Inflammatory macrophage treated with lipopolysaccharide for 1 hour (primary cell): Measurements from ENCODE around the gene RFX2.
"Not testable (repeated sequence)": the region's sequence is repeated elsewhere in the genome, so short reads cannot be mapped to it uniquely, and the experiment has no call there.

Experiments
- DNase-seq, 2 donors: peaks; one replicate each; pipeline ENCODE4 v3.0.0-alpha.2; 2020 to 2022

The RFX2 gene

DNA sequence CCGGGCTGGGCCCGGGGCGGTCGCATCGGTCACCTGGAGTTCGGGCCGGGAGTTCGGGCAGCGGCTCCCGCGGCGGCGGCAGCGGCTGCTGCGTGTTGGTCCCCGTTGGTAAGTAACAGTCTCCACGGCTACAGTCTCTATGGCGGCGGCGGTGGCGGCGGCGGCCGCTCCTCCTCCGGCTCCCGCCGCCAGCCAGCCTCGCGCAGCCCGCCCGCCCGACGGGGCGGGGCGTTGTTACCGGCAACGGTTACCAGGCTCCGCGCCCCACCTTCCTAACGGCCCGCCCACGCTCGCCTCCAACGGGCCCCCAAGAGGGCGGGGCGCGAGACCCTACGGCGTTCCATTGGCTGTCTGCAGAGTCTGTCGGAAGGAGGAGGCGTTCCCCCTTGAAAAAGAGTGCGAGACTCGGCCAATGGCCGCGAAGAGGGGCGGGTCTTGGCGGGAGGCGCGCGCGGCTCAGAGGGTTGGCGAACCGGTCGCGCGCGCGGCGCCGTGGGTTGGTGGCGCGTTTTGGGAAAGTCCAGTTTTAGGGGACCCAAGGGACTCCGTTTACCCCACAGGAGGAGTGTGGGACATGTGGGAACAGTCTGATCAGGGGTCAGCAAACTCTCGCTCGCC is at the start of gene RFX2:
Gene RFX2 (minus strand): TSS at position 141 of the 618 bp plus-strand sequence. CDS start 63,004 bp downstream, outside the sequence.
- peak; percentile 100 for DNase-seq

DNA sequence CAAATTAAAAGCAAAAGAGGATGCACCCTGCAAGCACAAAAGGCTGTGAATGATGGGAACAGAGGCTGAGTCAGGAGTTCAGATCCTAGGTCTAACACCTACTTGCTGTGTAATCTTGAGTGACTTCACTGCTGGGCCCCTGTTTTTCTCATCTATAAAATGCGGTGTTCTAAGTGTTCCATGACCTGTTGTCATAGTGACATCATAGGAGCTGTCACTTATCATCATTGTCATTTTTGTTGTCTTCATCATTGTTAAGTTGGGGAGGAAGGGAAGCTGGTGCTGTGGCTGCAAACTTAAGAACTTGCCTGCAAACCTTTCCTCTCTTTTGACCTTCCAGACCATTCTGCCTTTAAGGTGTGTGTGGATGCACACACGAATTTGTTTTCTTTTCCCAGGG is 45.7 kb upstream of the RFX2 start:
- no peak for DNase-seq

DNA sequence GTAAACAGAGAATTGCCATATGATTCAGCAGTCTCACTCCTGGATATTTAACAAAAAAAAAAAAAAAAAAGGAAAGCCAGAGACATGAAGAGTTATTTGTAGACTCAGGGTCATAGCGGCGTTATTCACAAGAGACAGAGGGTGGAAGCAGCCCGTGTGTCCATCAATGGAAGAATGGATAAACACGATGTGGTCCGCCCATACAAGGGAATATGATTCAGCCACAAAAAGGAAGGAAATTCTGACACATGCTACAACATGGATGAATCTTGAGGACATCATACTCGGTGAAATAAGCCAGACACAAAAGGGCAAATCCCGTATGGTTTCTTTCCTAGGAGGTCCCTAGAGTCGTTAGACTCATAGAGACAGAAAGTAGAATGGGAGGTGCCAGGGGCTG is 40.0 kb upstream of the RFX2 start:
- no peak for DNase-seq

DNA sequence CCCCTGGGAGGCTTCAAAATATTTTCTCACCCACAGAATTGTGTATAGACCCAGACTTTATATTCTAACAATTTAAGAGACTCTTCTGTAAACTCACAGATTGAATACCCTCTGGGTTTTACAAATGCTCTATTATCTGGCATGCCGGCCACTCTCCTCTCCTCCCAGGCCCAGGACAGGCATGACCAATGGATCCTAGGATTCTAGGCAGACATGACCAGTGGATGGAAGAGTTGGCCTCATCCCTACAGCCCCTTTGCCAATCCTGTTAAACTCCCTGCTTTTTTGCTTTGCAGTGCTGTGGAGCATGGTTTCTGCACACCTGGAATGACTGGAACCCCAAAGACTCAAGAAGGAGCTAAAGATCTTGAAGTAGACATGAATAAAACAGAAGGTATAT is 30.9 kb upstream of the RFX2 start:
- DNase-seq = no peak

DNA sequence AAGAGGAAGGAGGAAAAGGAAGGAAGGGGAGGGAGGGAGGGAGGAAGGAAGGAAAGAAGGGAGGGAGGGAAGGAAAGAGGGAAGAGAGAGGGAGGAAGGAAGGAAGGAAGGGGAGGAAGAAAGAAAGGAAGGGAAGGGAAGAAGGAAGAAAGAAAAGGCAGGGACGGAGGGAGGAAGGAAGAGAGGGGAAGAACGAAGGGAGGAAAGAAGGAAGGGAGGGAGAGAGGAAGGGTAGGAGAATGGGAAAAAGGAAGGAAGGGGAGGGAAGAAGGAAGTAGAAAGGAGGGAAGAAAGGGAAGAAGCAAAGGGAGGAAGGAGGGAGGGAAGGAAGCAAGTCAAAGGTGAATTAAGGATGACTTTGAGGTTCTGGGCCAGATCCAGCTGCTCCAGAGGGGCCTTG is 28.2 kb upstream of the RFX2 start:
- no peak for DNase-seq

DNA sequence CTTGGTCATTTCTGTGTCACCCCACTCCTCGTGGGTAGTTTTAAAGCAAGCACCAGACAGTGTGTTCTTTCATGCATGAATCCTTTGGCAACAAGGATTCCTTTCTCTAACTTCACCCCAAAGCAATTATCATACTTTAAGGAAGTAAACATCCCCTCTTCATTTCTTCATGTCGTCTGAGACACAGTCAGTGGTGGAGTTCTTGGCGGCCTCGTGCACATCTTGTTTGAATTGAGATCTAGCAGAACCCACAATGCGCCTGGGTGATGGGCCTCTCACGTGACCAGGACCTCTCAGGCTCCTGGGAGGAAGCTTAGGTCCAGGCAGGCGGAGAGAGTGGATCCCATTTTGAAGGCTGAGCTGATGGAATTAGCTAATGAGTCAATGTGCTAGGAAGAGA is 27.8 kb upstream of the RFX2 start:
- no peak for DNase-seq

DNA sequence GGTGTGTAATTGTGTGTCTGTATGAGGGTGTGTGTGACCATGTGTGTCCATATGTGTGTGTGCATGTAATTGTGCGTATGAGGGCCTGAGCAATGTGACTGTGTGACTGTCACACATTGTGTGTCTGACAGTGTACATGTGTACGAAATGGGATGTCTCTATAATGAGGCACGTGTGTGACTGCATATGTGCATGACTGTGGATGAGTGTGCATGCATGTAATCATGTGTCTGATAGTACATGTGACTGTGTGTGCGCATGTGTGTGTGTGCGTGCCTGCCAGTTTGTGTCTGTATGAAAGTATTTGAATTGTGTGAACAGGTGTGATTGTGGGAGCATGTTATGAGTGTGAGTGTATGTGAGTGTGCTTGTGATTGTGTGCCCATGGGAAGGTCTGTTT is 22.9 kb upstream of the RFX2 start:
- DNase-seq = no peak

DNA sequence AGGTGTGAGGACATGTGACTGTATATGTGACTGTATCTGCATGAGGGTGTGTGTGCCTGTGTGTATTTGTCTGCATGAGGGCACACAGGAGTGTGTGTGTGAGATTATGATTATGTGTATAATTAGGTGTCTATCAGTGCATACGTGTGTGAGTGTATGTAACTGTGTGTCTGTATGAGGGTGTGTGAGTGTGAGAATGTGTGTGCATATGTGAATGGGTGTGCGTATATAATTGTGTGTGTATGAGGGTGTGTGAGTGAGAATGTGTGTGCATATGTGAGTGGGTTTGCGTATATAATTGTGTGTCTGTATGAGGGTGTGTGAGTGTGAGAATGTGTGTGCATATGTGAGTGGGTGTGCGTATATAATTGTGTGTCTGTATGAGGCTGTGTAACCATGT is 22.2 kb upstream of the RFX2 start:
- DNase-seq = no peak

DNA sequence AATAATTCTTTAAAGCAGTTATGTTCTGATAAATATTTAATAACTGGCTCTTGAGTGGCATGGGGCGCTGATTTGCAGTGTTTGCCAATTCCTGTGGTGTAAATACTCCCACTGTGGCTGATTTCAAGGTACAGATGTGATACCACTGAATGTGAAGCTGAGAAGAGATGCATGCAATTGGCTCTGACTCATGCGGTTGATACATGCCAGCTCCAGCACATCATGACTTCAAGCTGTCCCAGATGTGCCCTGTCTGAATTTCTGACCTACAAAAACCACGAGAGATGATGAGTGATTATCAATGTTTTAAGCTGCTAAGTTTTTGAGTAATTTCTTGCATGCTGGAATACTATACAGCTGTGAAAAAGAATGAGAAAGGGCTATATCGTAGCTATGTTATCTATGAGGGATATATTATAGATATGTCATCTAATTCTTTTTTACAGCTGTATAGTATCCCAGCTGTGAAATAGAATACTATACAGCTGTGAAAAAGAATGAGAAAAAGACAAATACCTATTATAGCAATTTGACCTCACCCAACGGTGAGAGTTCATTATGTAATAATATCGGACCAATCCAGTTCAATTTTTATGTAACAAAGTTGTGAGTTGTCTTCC is 17.5 kb upstream of the RFX2 start:
- no peak for DNase-seq

DNA sequence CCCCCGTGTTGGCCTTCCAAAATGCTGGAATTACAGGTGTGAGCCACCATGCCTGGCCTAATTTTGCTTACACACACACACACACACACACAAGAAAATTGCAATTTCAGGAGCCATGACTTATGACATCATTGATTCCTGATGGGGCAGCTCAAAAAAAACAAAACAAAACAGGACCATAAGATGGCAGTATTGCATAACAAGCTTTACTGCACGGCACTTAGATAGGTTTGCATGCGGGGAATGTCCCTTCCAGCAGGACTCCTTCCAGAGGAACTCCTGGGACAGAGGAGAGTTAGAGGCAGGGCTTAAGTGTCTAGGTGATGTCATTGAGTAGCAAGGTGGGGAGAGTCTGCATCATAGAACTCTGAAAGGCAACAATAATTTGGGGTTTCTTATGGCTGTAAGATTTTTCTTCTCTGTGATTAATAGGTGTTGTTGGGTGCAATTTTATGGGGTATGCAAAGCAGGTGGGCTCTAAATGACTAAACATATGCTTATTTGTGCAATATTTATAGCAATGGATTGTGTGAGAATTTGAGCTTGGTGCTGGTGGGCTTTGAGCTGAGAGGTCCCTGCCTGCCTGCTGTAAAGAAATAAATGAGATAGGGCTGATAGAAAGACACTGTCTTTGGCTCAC is 16.2 kb upstream of the RFX2 start:
- DNase-seq = peak; percentile 75 to 82

DNA sequence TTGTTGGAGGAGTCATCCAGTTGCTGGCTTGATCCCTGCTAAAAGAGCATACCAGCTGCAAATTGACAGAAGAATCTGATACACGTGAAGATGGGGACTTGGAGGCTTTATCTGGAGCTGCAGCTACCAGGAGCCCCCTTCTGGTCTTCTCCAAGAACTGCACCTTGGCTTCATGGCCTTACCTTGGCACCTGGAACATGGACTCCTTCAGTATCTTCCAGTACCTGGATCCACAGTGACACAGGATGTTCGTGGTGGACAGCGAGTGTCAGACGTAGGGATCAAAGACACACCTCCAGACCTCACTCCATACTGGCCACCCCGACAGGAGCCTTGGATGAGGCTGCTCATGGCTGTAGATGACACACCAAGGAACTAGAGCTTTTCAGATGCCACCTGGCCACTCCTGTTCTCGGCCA is 15.3 kb upstream of the RFX2 start:
- DNase-seq = peak; percentile 55 to 80

DNA sequence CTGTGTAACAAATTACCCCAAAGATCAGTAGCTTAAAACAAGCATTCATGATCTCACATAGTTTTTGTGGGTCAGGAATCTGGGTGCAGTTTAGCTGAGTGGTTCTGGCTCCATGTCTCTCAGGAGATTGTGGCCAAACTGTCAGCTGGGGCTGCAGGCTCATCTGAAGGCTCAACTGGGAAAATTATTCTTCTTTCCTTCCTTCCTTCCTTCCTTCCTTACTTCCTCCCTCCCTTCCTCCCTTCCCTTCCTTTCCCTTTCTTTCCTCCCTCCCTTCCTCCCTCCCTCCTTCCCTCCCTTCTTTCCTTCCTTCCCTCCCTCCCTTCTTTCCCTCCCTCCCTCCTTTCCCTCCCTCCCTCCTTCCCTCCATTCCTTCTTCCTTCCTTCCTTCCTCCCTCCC is 8.7 kb upstream of the RFX2 start:
- no peak for DNase-seq

DNA sequence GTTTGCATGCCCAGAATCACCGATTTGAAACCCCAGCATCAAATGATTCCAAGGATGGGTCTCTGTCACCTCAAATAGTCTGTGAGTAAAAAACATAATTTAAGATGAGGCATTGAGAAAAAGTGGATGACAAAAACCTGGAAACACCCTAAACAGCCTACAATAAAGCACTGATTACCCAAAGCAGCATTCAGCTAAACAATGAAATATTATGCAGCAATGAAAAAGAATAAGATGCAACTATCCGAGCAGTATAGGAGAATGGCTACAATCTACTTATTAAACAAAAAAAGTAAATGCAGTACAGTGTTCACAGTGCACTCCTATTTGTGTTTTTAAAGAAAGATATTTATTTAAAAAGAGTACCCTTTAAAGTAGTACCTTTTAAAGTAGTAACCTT is 7.7 kb upstream of the RFX2 start:
- DNase-seq = no peak

DNA sequence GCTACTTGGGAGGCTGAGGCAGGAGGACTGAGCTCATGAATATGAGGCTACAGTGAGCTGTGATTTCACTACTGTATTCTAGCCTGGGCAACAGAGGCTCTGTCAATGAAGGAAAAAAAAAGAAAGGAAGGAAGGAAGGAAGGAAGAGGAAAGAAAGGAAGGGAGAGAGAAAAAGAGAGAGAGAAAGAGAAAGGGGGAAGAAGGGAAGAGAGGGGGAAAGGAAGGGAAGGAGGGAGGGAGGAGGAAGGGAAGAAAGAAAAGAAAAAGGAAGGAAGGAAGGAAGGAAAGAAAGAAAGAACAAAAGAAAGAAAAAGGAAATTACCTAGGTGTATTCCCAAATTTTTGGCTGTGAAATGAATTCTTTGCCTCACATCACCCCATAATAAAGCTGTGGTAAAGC is 7.2 kb upstream of the RFX2 start:
- DNase-seq = no peak

DNA sequence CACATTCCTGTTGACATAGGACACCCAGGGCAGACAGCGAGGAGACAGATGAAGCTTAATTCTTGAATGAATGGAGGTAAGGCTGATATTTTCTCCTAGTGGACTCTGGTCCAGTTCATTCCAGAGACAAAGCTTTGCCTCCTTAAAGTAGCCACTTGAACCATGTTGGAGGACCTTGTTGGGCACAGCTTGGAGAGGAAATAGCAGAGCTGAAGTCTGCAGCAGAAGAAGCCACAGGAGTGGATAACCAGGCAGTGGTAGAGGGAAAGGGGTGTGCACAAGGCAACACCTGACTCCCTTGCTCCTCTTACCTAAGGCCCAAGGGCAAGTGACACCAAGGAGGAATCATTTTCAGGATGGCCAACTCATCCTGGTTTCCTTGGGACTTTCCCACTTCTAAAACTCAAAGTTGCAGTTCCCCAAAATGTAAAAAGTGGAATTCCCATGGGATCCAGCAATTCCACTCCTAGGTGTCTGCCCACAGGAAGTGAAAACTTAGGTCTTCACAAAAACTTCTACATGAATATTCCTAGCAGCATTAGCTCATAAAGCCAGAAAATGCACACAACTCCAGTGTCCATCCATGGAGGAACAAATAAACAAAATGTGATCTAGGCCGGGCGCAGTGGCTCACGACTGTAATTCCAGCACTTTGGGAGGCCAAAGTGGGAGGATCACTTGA is 6.6 kb upstream of the RFX2 start:
- peak in 1 of 2 donors; percentile 41 for DNase-seq

DNA sequence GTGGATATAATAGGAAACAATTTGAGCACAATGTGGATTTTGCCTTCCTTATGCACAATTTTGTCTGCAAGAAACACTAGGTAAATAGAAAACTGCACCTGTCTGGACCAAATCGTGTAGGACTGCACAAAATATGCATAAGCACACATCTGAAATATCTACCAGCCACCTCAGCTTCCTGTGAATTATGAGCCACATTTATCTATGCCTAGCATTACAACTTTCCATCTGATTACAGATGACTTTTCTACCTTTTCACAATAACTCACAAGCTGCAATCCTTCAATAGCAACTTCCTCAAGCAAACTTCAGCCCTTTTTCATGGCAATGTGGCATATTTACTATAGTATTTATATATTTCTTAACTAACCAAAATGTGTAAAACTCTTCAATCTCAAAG is 5.7 kb upstream of the RFX2 start:
- no peak for DNase-seq

DNA sequence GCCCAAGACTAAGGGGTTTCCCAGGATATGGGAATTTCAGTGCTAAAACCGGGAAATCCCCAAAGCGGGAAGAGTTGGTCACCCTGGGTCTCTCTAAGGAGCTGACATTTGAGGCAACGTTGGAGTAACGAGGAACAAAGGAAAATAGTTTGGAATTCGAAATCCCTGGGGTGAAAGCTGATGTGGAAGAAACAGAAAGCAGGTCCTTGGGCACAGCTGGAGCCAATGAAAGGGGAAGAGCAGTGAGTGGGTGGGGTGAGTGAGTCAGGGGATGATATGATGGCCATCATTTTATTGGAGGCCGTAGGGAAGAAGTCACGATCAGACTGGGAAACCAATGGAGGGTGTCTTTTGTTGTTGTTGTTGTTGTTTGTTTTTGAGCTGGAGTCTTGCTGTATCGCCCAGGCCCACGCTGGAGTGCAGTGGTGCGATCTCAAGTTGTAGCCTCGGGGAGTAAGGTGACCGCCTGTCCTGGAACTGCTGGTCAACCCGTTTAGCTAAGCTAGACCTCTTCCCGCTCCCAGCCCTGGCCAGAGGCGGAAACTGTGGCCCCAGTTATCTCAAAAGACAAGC is 3.4 kb upstream of the RFX2 start:
- DNase-seq = peak; percentile 80 to 82

DNA sequence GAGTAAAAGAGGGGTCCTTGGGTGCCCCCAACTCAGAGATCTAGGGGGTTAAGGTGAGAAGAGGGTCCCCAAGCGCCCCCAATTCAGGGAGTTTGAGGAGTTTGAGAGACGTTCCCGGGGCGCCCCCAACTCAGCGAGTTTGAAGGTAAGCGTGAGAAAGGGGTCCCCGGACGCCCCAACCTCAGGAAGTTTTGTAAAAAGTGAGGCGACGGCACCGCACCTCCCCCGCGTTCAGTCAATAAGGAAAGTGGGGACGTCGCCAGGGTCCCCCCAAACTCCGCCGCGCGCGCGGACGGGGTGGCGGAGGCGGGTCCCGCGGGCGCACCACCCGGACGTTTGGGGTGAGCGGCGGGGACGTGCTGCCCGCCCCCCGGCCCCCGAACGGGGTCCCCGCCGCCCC is 353 bp downstream of the RFX2 start:
- no peak for DNase-seq

DNA sequence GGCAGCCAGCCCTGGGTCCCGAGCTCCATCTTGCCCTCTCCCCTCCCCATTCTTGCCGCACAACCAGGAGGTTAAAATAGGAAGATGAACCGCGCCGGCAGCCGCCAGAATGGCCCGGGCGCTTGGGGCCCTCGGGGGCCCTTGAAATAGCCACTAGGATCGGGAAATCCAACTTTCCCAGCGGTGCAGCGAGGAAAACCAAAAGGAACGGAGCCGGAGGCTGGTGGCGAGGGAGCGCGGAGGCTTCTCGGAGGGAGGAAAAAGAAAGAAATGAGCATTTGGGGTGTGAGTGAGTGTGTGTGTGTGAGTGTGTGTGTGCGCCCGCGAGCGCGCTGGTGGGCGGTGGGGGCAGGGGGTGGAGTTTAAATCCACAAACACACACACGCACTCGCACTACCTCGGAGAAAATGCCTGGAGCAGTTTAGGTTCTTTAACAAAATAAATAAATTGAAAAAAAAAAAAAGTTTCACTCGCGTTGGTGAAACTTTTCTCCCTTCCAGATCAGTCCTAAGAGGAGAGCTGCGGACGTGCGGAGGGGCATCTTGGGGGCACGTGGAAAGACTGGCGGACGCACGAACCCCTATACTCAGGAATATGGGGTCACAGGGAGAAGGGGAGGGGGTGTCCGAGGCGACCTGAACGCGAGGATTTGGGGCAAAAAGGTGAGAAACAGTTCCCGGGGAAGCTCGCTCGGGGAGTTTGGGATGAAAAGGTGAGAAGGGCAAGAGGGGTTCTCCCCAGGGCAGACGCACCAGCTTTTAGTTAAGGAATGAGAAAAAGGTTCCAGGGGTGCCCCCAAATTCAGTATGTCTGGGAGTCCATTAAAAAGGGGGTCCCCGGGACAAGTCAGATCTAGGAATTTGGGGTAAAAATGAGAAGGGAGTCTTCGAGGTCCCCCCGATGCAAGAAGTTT is 1.3 kb downstream of the RFX2 start:
- peak; percentile 37 for DNase-seq

DNA sequence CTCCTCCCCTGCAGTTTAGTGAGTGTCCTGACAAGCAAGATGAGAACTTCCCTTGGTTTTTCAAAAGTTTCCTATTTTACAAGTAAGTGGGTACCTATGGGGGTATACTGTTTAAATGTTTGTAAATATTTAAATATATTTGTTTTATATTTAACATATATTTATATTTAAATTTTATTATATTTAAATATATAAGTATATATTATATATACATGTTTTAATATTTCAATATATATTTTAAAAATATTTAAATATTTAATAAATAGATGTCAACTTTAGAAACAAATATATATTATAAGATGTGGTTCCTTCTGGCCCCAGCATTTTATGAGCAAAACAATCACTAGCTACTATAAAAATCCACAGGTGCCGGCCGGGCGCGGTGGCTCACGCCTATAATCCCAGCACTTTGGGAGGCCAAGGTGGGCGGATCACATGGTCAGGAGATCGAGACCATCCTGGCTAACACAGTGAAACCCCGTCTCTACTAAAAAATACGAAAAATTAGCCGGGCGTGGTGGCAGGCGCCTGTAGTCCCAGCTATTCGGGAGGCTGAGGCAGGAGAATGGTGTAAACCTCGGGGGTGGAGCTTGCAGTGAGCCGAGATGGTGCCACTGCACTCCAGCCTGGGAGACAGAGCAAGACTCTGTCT is 3.5 kb downstream of the RFX2 start:
- DNase-seq = not testable (repeated sequence)

DNA sequence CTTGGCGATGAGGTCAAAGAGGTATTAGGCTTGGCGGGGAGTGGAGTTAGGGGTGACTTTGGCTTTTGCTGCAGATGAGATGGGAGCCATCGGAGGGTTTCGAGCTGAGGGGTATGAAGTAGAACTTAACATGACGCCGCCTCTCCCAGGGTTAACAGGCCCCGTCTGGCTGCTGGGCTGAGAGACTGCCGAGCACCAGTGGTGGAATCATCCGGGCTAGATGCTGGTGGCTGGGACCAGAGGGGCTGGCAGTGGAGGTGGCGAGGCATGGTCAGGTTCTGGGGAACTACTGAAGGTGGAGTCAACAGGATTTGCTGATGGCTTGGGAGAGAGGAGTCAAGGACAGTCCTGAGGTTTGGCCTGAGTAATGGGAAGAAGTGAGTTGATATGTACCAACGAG is 4.9 kb downstream of the RFX2 start:
- no peak for DNase-seq

DNA sequence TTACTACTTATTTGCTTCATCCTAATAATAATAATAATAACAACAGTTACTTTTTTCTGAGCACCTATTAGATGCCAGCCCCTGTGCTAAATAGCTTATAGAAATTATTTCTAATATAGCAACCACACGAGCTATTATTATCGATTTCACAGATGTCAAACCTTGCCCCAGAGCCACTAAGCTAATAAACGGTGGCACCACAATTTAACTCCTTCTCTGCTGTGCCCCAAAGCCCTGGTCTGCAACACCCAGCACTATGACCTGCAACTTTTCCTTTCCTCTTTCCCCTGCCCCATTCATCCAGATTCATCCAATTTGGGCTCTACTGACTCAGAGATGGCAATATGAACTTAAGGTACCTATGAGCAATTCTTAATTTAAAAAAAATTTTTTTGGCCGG is 6.4 kb downstream of the RFX2 start:
- DNase-seq = no peak
